ENCODE data around the gene HNRNPUL2.
A peak's percentile ranks its signal among the peaks of the same experiment; 100 is the strongest.

The HNRNPUL2 gene

GRCh38 chr11:62727165-62727871 is at the start of gene HNRNPUL2:
Gene HNRNPUL2 (minus strand): TSS chr11:62727457. CDS start chr11:62727156, 301 bp downstream.
- H3K36me3 ChIP-seq (replicated peaks; ENCODE audit: insufficient read depth, low read length) = peaks cover 19% of the 10 kb centered on the region

GRCh38 chr11:62775646-62776045 is 48.4 kb upstream of the HNRNPUL2 start:
- Histone ChIP-seq H3K9me2 (replicated peaks; ENCODE audit: insufficient read depth, low read length) (no peaks in the 10 kb centered on the region), H3K4me1 (ENCODE audit: low read length) (peaks cover 3% of the 10 kb centered on the region; the same call in 1 of the 2 replicates), H3K79me2 (ENCODE audit: low read length) (peaks cover 29% of the 10 kb centered on the region), H3K9ac (ENCODE audit: low read length) (no peak overlapping the region), H3K36me3 (replicated peaks; ENCODE audit: insufficient read depth, low read length) (no peaks in the 10 kb centered on the region), H3K9me3 (replicated peaks; ENCODE audit: insufficient read depth, low read length) (no peaks in the 10 kb centered on the region), H3K4me3 (ENCODE audit: low read length) (no peak overlapping the region), H3K27ac (ENCODE audit: low read length) (no peak overlapping the region), H4K20me1 (ENCODE audit: insufficient read depth, low read length) (no peaks in the 10 kb centered on the region), H2AFZ (ENCODE audit: low read length) (no peak overlapping the region), H3F3A (ENCODE audit: insufficient read depth, low read length) (peaks cover 4% of the 10 kb centered on the region), H3K27me3 (replicated peaks; ENCODE audit: insufficient read depth, low read length) (no peaks in the 10 kb centered on the region), H3K4me2 (ENCODE audit: low read depth, low read length) (no peak overlapping the region)
- TF ChIP-seq EZH2 (optimal IDR thresholded peaks at IDR 0.05; ENCODE audit: low read depth, low read length) (no peak), EZH2phosphoT487 (IDR thresholded peaks at IDR 0.05; ENCODE audit: low read length) (no peak), CTCF (IDR thresholded peaks at IDR 0.05; ENCODE audit: low read length) (no peak)
- DNase-seq = no peak

More at GRCh38 chr11:62727165-62727871, at the start of gene HNRNPUL2:
- Histone ChIP-seq H3K9me3 (replicated peaks; ENCODE audit: insufficient read depth, low read length) (no peaks in the 10 kb centered on the region), H3F3A (ENCODE audit: insufficient read depth, low read length) (peaks cover 29% of the 10 kb centered on the region), H3K4me3 (ENCODE audit: low read length) (peak within 1 kb of the TSS; percentile 93), H3K79me2 (ENCODE audit: low read length) (peaks cover 79% of the 10 kb centered on the region), H3K27ac (ENCODE audit: low read length) (peak within 1 kb of the TSS; percentile 92), H3K4me1 (ENCODE audit: low read length) (peaks cover 14% of the 10 kb centered on the region), H3K27me3 (replicated peaks; ENCODE audit: insufficient read depth, low read length) (no peaks in the 10 kb centered on the region), H3K9ac (ENCODE audit: low read length) (peak within 1 kb of the TSS; percentile 92), H2AFZ (ENCODE audit: low read length) (peak within 1 kb of the TSS; percentile 87), H3K9me2 (replicated peaks; ENCODE audit: insufficient read depth, low read length) (no peaks in the 10 kb centered on the region), H3K4me2 (ENCODE audit: low read depth, low read length) (peak within 1 kb of the TSS; percentile 89), H4K20me1 (ENCODE audit: insufficient read depth, low read length) (peaks cover 10% of the 10 kb centered on the region; the same call in 1 of the 2 replicates)
- TF ChIP-seq EZH2 (optimal IDR thresholded peaks at IDR 0.05; ENCODE audit: low read depth, low read length) (no peak), CTCF (IDR thresholded peaks at IDR 0.05; ENCODE audit: low read length) (peak; percentile 7; the same call in 1 of the 2 replicates), EZH2phosphoT487 (IDR thresholded peaks at IDR 0.05; ENCODE audit: low read length) (no peak)
- DNase-seq = peak; percentile 100

GRCh38 chr11:62774407-62774806 is 47.1 kb upstream of the HNRNPUL2 start:
- no peaks in the 10 kb centered on the region for H3K27me3 ChIP-seq (replicated peaks; ENCODE audit: insufficient read depth, low read length)
- no peak overlapping the region for H3K4me3 ChIP-seq (ENCODE audit: low read length)
- TF ChIP-seq EZH2phosphoT487 (IDR thresholded peaks at IDR 0.05; ENCODE audit: low read length) (no peak), CTCF (IDR thresholded peaks at IDR 0.05; ENCODE audit: low read length) (no peak), EZH2 (optimal IDR thresholded peaks at IDR 0.05; ENCODE audit: low read depth, low read length) (no peak)
- H2AFZ ChIP-seq (ENCODE audit: low read length) = no peak overlapping the region
- no peak overlapping the region for H3K4me2 ChIP-seq (ENCODE audit: low read depth, low read length)
- H3F3A ChIP-seq (ENCODE audit: insufficient read depth, low read length) = peaks cover 16% of the 10 kb centered on the region
- H4K20me1 ChIP-seq (ENCODE audit: insufficient read depth, low read length) = no peaks in the 10 kb centered on the region
- no peaks in the 10 kb centered on the region for H3K9me3 ChIP-seq (replicated peaks; ENCODE audit: insufficient read depth, low read length)
- no peaks in the 10 kb centered on the region for H3K36me3 ChIP-seq (replicated peaks; ENCODE audit: insufficient read depth, low read length)
- peaks cover 31% of the 10 kb centered on the region for H3K79me2 ChIP-seq (ENCODE audit: low read length)
- H3K9me2 ChIP-seq (replicated peaks; ENCODE audit: insufficient read depth, low read length) = no peaks in the 10 kb centered on the region
- no peak overlapping the region for H3K27ac ChIP-seq (ENCODE audit: low read length)
- H3K9ac ChIP-seq (ENCODE audit: low read length) = no peak overlapping the region
- H3K4me1 ChIP-seq (ENCODE audit: low read length) = peaks cover 10% of the 10 kb centered on the region
- no peak for DNase-seq
